Stimulated activated CD4-positive, alpha-beta T cell treated with anti-CD3 and anti-CD28 coated beads, Interleukin-1b, Interleukin-23, amount 100 ng/mL, for 1 hour (primary cell): ENCODE measurements around the gene ZG16B.

Experiments
- DNase-seq, 2 donors: peaks; one replicate each; pipeline ENCODE4 v3.0.0-alpha.2; 2020; ENCODE audit warnings: low read depth in 2 of 2

ZG16B gene

DNA sequence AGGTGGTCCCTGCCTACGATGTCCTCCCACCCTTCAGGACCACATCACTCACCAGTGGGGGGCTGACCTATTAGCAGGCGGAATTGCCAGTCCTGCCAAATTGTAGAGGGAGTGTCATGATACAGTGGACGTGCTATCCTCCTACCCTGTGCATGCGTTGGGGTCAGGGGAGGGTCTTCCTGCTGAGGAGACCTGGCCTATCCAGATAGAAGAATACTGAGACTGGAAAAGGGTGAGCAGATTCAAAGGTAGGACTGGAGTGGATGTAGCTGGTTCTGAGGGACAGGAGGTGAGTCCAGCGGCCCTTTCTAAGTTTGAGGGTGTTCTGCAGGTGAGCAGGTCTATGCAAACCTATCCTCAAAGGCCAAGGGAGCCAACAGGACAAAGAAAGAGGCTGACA, 23.8 kb upstream of the ZG16B start:
- no peak for DNase-seq

DNA sequence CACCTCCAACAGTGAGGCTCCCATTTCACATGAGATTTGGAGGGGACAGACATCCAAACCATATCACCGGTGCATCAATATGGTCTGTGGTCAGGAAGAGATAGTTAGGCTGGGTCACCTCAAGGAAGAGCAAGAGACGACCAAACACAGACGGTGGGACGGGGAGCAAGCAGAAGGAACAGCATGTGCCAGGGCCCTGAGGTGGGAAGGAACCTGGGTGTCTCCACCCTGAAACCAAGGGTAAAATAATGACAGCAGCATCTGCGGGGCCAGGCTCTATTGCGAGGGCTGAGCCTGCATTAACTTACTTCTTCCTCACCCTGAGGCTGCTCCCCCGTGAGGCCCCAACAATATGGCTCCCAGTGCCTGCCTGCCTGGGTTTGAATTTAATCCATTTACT, 21.9 kb upstream of the ZG16B start:
- no peak for DNase-seq

DNA sequence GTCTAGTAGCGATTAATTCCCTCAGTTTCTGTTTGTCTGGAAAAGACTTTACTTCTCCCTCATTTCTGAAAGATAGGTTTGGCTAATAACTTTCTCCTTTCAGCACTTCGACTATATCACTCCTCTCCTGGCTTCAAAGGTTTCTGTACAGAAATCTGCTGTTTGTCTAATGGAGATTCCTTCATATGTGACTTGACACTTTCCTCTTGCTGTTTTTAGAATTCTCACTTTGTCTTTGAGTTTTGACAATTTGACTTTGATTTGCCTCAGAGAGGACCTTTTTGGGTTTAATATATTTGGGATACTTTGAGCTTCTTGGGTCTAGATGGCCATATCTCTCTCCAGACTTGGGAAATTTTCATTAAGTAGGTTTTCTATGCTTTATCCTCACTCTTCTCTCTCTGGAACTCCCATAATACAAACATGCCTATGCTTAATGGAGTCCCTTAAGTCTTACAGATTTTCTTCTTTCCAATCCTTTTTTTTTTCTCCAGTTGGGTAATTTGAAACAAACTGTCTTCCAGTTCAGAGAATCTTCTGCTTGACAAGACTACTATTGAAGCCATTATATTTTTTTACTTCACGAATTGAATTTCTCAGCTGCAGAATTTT, 20.8 kb upstream of the ZG16B start:
- DNase-seq: no peak

DNA sequence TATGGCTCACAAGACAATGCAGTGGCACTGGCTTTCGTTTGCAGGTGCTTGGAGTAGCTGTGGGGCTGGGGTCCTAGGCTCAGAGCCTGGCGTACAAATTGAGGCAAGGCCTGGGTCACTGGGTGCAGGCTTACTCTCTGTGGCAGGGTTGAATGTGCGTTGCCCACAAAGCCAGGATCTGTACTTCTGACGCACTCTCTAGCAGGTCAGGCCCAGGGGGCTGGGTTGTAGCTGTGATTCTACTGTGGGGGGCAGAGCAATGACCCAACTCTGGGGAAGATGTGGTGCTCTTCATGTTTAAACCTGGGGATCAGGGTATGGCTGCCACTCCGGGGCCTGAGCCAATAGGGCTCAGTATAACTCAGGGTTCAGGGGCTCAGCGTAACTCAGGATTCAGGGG, 19.5 kb upstream of the ZG16B start:
- no peak for DNase-seq

DNA sequence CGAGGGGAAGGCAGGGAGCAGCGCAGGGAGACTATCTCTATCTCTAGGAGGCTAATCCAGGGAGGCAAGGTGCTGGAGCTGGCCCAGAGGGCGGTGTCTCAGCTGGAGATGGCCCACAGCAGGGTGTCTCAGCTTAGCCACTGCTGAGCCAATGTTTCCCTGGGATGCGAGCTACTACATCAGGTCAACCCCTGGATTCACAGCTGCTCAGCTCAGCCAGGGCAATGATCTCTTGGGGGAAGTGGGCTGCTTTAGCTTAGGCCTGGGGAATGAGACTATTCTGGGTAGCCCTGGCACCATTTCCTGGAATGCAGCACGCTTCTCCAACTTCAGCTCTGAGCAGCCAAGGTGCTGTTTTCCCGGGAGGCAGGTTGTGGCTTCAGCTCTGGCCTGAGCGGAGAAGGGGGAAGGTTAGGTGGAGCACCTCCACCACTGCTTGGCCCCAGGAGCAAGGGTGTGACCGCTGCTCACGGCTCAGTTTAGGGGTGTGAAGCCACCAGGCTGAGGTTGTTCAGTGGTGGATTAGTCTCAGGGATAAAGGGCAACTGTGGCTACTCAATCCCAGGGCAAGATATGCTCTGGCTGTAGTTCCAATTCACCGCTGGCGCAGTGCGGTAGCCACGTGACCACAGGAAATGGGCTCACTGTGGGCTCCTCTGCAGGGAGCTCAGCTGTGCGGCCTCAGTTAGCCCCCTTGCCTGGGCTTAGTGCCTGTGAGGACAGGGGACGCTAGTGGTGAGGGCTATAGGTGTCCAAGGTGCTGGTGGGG, 18.2 kb upstream of the ZG16B start:
- no peak for DNase-seq

DNA sequence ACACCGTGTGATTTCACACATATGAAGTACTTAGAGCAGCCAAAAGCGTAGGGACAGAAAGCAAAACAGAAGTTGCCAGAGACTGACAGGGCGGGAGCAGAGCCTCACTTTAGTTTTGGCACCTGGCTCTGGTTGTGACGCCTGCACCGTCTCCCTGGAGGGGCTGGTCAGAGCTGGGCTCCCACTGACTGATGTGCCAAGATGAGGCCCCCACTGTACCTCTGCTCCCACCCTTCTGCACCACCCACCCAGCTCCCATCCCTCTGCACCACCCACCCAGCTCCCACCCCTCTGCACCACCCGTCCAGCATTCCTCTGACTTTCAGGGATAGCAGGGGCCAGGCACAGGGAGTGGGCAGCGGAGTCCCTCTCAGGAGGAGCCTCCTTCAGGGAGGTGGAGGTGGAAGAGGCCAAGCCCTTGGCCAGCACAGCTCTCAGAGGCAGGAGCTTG, 16.3 kb upstream of the ZG16B start:
- no peak for DNase-seq

DNA sequence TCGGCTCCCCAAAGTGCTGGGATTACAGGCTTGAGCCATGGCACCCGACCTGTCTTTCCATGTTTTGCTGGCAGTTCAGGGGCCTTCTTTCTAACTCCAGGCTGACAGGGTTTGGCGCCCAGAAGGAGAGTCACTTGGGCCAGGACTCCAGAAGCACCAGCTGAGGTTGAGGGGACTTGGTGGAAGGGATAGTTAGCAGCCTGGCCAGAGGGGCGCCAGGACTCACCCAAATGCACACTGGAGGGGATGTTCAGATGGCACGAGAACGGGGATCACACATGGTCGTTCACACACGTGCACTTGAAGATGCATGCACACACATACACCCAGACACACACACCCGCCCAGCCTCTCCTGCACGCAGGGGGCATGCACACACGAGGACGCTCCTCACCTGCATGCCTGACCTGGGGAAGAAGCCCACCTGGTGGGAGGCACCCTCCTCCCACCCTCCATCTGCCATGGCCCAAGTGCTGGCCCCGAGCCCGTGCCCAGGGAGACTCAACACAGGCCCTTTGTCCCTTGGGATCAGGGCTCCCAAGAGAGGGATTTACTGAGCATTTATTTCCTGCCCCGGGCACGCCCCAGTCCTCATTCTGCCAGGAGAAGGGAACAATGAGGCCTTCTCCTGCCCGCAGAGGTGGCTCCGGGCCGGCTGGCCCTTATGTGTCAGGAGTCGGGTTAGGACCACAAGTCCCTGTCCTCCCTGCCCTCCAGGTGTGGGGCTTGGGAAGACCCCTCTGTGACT, 15.4 kb upstream of the ZG16B start:
- no peak for DNase-seq

DNA sequence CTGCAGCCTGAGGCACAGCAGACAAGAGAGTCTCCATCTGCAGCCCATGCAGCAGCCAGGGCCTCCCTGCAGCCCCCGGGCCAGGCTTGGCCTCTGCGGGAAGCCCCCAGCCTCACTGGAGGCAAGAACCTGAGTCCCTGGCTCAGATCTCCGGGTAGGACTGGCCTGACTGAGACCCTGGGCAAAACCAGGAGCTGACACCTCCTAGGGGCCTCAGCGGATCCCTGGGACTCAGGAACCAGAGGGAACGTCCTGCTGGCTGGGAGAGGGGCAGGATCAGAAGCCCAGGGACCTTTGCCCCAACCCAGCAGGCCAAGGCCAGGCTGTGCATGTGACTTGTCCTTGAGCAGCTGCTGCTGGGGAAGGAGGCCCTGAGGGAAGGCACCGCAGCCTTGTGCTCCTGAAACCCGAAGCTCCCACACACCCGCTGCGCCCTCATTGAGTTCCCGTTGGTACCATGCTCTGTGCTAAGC, 14.8 kb upstream of the ZG16B start:
- DNase-seq: no peak

DNA sequence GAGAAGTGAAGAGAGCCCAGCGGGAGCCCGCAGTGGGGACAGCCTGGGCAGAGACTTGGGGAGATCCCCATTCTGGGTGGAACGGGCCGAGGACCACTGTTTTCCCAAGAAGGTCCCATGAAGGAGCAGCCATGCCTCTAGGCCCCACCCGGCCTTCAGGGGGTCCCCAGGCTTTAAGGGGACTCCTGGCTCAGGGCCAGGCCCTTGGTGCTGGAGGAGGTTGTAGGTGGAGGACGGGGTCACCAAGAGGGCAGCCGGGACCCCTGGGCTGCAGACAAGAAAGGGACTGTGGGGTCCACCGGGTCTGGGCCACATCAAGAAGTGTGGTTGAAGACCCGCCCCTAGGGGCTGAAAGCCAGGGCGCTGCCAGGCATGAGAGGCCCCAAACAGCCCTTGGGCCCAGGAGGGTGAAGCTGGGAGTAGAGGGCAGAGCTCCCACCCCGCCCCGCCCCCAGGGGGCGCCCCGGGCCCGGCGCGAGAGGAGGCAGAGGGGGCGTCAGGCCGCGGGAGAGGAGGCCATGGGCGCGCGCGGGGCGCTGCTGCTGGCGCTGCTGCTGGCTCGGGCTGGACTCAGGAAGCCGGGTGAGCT, 13.3 kb upstream of the ZG16B start, which contains the start of gene PRSS21:
TSS of gene PRSS21 (plus strand) at position 487 of the 589 bp plus-strand sequence. CDS start at position 519, 32 bp downstream.
- DNase-seq: no peak

DNA sequence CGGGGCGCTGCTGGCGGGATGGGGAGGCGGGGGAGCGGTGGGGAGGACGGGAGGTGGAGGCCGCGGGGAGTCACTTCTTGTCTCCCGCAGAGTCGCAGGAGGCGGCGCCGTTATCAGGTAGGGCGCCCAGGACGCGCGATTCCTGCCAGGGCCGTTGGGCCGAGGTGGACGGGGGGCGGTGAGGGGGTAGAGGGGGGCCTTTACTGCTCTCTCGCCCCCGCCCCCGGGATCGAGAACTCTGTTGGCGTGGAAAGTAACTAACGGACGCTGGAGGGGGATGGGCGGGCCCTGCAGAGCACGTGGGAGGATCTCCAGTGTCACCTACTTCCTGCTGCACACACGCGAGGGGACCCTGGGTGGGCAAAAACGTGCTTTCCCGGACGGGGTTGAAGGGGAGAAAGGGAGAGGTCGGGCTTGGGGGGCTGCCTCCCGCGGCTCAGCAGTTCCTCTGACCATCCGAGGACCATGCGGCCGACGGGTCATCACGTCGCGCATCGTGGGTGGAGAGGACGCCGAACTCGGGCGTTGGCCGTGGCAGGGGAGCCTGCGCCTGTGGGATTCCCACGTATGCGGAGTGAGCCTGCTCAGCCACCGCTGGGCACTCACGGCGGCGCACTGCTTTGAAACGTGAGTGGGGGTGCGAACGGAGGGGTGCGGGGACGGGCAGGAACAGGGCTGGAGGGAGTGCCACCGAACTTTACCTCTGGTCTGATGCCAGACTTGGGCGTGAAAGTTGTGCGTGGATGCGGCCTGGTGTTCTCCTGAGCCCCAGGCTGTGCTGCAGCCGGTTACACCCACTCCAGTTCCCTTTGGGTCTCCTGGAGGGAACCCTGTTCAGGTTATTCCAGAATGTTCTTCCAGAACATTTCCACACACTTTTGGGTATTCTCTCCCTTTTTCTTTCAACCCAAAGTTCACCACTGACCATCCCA, 12.5 kb upstream of the ZG16B start:
- no peak for DNase-seq

DNA sequence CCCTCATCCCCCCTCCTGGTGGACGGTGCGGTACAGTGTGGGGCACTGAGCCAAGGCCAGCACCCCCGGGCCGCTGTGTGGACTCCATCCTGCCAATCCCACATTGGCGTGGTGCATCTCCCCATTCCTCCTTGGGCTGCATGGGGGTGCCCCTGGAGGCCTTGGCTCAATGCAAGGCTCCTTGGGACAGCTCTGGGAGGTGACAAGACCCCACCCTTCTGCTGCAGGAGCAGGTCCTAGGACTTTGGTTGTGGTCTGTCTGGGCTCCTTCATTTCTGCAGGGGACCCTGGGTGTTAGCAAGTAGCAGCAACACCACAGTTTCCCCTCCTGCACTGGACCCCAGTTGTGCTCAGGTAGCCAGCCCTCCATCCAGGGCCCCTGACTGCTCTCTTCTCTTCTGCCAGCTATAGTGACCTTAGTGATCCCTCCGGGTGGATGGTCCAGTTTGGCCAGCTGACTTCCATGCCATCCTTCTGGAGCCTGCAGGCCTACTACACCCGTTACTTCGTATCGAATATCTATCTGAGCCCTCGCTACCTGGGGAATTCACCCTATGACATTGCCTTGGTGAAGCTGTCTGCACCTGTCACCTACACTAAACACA, 11.7 kb upstream of the ZG16B start:
- DNase-seq: no peak

DNA sequence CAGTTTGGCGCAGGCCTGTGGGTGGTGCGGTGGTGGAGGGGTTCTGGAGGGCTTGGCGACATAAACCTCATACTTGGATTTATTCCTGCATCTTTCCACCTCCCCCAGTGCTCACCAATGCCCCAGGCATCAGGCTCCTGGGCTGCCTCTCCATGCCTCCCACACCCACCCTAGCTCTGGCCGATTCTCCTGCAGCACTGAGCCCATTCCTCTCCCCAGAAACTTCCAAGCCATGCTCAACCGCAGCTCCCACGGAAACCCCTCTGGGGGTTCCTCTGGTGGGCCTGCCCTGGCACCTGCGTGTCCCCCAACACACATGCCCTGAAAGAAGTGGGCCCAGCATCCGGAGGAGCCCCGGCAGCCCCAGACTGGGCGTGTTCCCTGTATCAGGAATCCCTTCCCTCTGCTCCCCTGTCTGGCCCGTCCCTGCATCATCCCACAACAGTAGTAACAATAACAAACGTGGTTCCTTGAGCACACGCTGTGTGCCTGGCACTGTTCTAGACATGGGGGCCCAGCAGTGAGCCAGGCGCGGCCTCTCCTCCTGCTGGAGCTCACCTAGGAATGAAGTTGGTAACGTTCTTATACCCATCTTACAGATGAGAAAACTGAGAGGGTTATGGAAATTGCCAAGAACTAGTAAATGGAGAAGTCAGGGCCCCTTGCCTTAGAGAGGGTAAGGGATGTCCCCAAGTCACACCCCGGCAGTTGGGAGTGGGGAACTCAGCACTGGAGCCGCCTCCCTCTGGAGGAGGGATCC, 10.7 kb upstream of the ZG16B start:
- DNase-seq: no peak

DNA sequence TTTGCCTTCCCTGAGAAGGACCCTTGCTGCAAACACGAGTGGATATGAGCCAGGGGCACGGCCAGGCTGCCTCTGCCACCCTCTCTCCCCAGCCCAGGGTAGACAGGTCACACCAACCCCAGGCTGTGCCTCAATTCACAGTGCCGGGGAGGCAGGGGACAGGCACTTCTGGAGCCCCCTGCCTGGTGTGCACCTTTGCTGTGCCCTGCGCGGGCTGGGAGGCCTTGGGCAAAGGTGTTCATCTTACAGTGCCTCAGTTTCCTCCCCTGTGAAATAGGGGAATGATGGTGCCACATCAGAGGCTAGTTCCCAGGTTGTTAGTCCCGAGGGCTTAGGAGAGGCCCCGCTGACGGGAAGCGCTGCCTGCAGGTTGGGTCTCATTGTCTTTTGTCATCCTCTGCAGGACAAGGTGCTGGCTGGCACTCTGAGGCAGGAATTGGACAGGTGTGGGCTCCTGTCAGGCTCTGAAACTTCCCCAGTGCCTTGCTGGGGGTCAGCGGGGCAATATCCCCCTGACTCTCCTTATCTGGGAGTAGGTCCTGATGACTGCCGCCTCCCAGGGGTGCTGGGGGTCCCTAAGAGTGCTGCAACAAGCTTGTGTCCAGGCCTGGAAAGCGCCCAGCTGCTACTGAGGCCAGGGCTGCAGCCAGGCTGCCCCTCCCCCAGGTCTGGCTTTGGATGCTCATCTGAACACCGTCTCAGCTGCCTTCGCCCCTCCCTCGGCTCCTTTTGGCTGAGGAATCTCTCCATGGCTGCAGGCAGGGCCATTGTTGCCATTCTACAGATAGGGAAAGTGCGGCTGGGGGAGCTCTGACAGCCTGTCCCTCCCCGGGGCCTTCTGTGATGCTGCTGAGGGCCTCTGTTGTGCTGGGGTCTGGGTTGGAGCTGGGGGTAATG, 9.9 kb upstream of the ZG16B start:
- DNase-seq: no peak

DNA sequence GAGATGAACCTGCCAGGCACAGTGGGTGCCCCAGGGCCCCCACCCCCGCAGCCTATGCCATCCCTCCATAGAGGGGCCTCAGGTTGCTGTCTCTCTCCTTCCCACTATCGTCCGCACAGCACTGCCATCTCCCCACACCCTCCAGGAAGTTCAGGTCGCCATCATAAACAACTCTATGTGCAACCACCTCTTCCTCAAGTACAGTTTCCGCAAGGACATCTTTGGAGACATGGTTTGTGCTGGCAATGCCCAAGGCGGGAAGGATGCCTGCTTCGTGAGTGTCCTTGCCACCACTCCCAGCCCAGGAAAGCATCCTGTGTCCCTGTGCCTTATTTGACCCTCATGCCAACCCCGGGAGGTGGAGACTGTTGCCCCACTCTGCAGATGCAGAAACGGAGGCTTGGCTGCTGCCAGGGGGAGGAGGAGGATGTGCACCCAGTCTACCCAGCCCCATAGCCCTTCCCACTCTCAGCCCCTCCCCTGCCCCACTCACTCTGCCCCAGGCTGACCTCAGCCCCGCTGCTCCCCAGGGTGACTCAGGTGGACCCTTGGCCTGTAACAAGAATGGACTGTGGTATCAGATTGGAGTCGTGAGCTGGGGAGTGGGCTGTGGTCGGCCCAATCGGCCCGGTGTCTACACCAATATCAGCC, 9.1 kb upstream of the ZG16B start:
- no peak for DNase-seq

DNA sequence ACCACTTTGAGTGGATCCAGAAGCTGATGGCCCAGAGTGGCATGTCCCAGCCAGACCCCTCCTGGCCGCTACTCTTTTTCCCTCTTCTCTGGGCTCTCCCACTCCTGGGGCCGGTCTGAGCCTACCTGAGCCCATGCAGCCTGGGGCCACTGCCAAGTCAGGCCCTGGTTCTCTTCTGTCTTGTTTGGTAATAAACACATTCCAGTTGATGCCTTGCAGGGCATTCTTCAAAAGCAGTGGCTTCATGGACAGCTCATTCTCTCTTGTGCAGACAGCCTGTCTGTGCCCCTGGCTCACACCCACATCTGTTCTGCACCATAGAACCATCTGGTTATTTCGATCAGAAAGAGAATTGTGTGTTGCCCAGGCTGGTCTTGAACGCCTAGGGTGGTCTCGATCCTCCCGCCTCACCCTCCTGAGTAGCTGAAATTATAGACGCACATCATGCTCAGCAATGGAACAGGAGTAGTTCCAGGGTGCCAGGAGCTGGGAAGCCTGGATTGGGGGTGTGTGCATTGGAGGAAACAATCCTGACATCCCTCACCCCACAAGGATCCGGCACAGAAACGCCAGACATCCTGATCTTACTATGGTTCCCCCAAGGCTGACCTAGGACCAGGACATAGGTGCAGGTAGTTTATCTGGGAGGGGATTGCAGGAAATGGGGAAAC, 8.5 kb upstream of the ZG16B start:
- DNase-seq: no peak

DNA sequence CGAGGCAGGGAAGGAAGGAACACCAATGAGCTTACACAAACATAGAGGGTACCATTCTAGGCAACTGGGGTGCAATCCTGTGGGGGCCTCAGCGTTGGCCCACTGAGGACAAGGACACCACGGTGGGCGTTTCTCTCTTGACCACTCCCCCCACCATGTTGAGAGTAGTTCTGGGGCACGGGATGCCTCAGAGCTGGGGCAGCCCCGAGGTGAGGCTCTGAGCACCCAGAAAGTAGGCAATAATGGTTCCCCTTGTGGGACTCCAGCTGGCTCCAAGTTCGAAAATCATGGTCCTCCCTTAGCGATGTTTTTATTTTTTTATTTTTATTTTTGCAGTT, 8.0 kb upstream of the ZG16B start:
- no peak for DNase-seq

DNA sequence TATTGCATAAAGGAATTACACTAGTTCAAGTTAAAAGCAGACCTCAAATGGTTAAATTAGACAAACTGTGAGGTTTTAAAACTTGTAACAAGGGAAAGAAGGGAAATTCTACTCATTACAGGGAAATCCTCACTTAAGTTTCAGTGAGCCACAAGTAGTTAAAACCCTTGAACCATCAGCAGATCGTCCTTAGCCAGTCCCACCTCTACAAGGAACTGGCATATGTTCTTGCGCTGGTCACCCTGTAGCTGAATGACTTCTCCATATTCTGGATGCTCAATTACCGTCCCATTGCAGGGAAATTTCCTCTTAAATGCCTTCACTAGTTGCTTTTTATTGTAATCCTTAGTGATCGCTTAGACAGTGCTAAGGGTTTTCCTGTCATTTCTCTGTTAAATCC, 7.6 kb upstream of the ZG16B start:
- DNase-seq: no peak

DNA sequence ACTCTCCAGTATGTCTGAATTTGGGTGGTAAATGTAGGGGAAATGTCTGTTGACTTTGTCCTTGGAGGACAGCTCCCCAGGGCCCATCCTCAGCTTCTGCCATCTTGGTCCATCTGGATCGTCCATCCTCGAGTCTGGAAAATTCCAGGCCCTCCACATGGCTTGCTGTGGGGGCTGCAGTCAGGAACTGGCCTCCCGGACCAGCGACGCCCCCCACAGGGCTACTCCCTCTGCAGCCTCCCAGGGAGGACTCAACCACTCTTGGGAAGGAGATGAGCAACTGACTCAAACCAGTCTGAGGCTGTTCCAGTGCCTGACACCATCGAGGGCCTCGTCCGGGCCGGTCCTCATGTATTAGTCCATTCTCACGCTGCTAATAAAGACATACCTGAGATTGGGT, 5.5 kb upstream of the ZG16B start:
- no peak for DNase-seq
